Measurements from ENCODE around the gene NLRP13. TPM values are rescaled to one million over a fixed set of nuclear protein-coding genes. Genes with fewer than 3 reads are reported as not detected.

NLRP13 gene
- total RNA-seq, 1 donor from 2014 or later = not detected

DNA sequence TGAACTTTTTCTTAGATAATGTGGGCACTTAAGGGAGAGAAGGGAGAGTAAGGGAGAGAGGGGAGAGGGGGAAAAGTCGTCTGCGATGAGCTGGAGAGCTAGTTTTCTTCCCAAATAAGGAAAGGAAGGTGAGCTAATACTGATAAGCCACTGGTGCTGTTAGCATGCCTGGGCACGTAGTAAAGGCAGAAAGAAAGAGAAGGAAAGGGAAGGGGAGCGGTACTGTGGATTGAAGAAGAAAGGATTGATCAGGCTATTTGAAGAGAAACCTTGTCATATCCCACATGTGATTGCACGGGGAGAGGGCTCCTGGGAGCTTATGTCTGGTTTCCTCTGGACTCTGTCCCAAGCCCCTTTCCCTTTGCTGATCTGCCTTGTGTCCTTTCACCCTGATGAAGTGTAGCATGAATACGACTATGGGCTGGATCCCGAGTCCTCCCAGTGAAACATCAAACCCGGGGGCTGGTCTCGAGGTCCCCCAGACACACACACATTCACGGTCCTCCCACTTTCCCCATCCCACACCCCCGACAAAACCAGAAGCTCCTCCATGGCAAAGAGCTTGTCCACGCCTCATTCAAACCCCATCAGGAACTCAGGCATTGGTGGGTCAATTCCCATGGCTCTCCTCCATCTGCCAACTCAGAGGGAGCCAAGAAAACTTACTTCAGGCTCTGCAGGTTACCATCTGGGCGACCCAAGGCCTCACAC, 30.6 kb downstream of the NLRP13 start:
- no peak for DNase-seq (ENCODE audit: low read depth in 2 of 2)

DNA sequence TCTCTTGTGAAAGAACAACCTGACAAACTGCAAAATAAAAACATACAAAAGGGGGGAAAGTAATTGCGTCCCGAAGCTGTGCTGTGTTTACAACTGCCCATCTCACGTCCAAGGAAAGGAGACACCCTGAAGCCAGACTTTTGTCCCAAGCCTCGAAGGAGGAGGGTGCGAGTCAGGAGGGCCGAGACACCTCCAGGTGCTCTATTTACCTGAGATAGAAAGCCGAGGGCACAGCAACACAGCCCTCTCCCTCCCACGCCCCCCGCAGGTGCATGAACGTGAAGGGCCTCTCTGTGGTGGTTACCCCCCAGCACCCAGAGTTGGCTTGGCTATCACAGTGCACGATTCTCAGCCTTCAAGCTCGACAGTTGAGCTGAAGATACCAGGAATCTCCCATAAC, 33.2 kb downstream of the NLRP13 start:
- DNase-seq (ENCODE audit: low read depth in 2 of 2) = no peak

DNA sequence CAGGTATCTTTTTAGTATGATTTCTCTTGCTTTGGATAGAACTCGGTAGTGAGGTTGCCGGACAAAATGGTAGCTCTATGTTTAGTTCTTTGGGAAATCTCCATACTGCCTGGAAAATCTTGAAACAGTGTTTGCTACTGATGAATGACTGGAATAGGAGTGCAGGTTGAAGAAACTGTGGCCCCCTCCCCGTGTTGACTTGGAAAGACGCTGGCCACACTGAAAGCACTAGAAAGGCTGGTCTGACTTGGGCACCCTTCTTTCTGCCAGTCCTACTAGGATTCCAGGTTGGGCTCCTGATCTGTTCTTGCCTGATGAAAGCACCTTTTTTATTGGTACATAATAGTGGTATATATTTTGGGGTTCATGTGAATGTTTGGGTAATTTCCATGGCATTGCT, 49.5 kb downstream of the NLRP13 start:
- no peak for DNase-seq (ENCODE audit: low read depth in 2 of 2)

DNA sequence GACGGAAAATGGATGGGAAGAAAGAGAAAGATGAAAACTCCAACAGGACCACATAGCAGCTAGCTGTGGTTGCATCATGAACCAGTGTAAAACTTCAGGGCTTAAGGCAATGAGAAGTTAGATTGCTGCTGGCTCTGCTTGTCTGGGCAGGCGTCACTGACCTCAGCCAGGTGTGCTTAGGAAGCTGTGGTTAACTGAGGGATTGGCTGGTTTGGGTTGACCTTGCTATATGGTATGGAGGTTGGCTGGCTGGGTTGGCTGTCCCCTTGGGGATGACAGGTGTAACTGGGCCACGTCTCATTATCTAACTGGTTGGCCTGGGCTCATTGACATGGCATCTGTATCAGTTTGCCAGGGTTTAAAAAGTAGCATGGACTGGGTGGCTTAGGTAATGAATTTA, 54.9 kb downstream of the NLRP13 start:
- DNase-seq (ENCODE audit: low read depth in 2 of 2) = no peak

DNA sequence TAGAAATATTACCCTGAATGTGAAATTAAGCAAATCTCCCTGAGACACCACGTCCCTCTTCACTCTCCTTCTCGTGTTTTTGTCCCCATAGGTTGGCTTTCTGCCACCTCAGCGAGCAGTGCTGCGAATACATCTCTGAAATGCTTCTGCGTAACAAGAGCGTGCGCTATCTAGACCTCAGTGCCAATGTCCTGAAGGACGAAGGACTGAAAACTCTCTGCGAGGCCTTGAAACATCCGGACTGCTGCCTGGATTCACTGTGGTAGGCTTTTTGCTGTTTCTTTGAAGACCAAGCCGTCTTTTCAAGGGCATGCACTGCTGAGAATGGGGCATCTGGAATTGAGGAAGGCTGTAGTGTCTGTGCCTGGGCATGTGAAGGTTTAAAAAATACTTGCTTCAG, 61.4 kb downstream of the NLRP13 start:
- DNase-seq (ENCODE audit: low read depth in 2 of 2) = no peak

DNA sequence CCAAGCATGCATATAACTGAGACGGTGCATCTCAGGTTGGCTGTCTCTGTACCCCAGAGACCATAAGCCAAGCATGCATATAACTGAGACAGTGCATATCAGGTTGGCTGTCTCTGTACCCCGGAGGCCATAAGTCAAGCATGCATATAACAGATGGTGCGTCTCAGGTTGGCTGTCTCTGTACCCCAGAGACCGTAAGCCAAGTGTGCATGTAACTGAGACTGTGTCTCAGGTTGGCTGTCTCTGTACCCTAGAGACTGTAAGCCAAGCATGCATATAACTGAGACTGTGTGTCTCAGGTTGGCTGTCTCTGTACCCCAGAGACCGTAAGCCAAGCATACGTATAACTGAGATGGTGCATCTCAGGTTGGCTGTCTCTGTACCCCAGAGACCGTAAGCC, 65.0 kb downstream of the NLRP13 start:
- DNase-seq (ENCODE audit: low read depth in 2 of 2) = no peak

DNA sequence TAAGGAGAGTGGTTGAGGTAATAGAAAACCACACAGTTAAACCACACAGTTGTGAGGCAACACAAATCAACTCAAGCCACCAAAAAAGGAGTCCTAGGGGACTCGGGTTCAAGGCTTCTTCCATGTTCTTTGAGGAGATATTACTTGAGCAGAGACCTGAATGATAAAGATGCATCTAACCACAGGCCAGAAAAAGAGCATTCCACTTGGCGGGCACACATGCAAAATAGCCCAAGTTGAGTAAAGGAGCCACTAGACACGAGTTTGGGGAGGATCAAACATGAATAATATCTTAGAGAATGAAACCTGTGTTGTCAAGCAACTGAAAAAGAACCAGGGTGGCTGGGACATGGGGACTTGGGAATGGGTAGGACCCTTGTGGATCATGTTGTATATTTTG, 65.6 kb downstream of the NLRP13 start:
- no peak for DNase-seq (ENCODE audit: low read depth in 2 of 2)

DNA sequence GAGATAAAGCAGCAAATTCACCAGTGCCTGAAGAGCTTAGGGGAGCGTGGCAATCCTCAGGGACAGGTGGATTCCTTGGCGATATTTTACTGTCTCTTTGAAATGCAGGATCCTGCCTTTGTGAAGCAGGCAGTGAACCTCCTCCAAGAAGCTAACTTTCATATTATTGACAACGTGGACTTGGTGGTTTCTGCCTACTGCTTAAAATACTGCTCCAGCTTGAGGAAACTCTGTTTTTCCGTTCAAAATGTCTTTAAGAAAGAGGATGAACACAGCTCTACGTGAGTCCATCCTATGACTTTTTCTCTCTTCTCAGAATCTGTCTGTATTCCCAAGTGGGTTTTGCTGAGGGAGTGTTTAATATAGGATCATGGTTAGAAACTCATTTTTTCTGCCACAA, 73.2 kb downstream of the NLRP13 start:
- DNase-seq (ENCODE audit: low read depth in 2 of 2) = no peak

DNA sequence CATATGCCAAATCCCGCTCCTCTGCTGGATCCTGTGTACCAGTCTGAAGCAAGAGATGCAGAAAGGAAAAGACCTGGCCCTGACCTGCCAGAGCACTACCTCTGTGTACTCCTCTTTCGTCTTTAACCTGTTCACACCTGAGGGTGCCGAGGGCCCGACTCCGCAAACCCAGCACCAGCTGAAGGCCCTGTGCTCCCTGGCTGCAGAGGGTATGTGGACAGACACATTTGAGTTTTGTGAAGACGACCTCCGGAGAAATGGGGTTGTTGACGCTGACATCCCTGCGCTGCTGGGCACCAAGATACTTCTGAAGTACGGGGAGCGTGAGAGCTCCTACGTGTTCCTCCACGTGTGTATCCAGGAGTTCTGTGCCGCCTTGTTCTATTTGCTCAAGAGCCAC, 73.7 kb downstream of the NLRP13 start:
- DNase-seq (ENCODE audit: low read depth in 2 of 2) = no peak

DNA sequence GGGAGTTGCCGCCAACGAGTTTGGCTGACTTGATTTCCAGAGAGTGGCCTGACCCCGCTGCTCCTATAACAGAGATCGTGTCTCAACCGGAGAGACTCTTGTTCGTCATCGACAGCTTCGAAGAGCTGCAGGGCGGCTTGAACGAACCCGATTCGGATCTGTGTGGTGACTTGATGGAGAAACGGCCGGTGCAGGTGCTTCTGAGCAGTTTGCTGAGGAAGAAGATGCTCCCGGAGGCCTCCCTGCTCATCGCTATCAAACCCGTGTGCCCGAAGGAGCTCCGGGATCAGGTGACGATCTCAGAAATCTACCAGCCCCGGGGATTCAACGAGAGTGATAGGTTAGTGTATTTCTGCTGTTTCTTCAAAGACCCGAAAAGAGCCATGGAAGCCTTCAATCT, 74.2 kb downstream of the NLRP13 start:
- no peak for DNase-seq (ENCODE audit: low read depth in 2 of 2)

DNA sequence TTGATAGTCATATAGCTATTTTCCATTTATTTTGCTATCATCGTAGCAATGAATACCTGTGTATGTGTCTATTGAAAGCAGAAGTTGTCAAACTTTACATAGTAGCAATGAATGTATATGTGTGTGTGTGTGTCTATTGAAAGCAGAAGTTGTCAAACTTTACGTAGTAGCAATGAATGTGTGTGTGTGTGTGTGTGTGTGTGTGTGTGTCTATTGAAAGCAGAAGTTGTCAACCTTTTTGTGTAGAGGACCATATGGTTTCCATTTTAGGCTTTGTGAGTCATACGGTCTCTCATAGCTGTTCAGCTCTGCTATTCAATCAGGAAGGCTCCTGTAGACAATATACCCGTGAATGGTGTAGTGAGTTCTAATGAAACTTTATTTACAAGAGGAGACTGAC, 75.0 kb downstream of the NLRP13 start:
- no peak for DNase-seq (ENCODE audit: low read depth in 2 of 2)

DNA sequence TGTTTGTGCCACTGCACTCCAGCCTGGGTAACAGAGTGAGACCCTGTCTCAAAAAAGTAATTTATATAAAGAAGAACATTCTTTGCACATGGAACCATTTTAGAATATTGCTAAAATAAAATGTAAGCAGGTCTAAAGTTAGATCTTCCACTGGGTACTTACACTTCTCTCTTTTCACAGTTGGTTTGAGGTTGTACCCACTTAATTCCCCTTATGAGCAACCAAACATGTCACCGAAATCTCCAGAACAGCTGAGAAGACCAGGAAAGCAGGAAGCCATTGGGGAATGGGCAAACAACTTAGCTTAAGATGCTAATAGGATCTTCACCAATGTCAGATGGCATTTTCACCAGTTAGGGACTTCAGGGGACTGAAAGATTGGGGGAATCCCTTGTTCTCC, 77.0 kb downstream of the NLRP13 start:
- no peak for DNase-seq (ENCODE audit: low read depth in 2 of 2)

Other genes with a start within 250 kb of the NLRP13 start
- not detected in 2 replicates for gene NLRP9, start 193.9 kb downstream of the NLRP13 start, total RNA-seq
- gene RFPL4A, start 173.2 kb downstream of the NLRP13 start, total RNA-seq = 1.1 and 1.2 TPM in 2 replicates
- gene RFPL4AL1, start 163.2 kb downstream of the NLRP13 start, total RNA-seq = 0.22 and 0.40 TPM in 2 replicates
- gene NLRP11, start 100.3 kb downstream of the NLRP13 start, total RNA-seq = under 0.01 TPM in 2 replicates
- not detected in 2 replicates for gene NLRP4, start 95.8 kb downstream of the NLRP13 start, total RNA-seq
- gene NLRP8, start 15.5 kb upstream of the NLRP13 start, total RNA-seq = not detected in 2 replicates
- gene NLRP5, start 54.4 kb upstream of the NLRP13 start, total RNA-seq = not detected in 2 replicates
- gene ZNF787, start 189.0 kb upstream of the NLRP13 start, total RNA-seq = 20.9 and 31.0 TPM in 2 replicates
- 8.1 and 12.5 TPM in 2 replicates for gene ZNF444, start 209.0 kb upstream of the NLRP13 start, total RNA-seq
- not detected in 2 replicates for gene GALP, start 243.7 kb upstream of the NLRP13 start, total RNA-seq

Measured in lung microvascular endothelial cell (primary cell).